K562 (cell line): ENCODE data around the gene ZNF408. TPM values are rescaled to one million over a fixed set of nuclear protein-coding genes. Genes with fewer than 3 reads are reported as not detected.

Source experiments
- BRF1 ChIP-seq: IDR thresholded peaks from 3 replicates; pipeline ENCODE4 v1.6.1; 2011; ENCODE audit warnings: borderline replicate concordance, mild to moderate bottlenecking; ENCODE audit not compliant: insufficient read length; ENCODE audit errors: extremely low read depth
- CHD4 ChIP-seq: fragments of 200-600 bp; sonication (generic); IDR thresholded peaks from 3 replicates; pipeline ENCODE4 v1.6.1; 2012; ENCODE audit warnings: low read depth, mild to moderate bottlenecking, mixed read lengths, low read length, inconsistent platforms; ENCODE audit not compliant: insufficient read depth, insufficient replicate concordance, poor library complexity, severe bottlenecking
- EP400 ChIP-seq: fragments of 450-650 bp; IDR thresholded peaks from 2 replicates; pipeline ENCODE4 v1.6.1; 2017; ENCODE audit warnings: antibody characterized with exemption, mild to moderate bottlenecking, moderate library complexity
- ESRRA ChIP-seq: fragments of 450-650 bp; IDR thresholded peaks from 2 replicates; pipeline ENCODE4 v1.6.1; 2014; ENCODE audit warnings: low read depth, mild to moderate bottlenecking, moderate library complexity, borderline replicate concordance
- ETV5 ChIP-seq: sonication (generic); formaldehyde crosslinking; IDR thresholded peaks from 2 replicates; pipeline ENCODE4 v1.4.0; 2020; ENCODE audit warnings: low read depth, mild to moderate bottlenecking, missing genetic modification reagents
- MAFF ChIP-seq: IDR thresholded peaks from 2 replicates; pipeline ENCODE4 v1.6.1; 2012; ENCODE audit warnings: low read length, improper control_type of control experiment
- MTF1 ChIP-seq: fragments of 250-450 bp; sonication (Bioruptor Pico); IDR thresholded peaks from 2 replicates; pipeline ENCODE4 v1.9.0; 2021; ENCODE audit warnings: moderate library complexity, mild to moderate bottlenecking, inconsistent platforms, borderline replicate concordance
- NFRKB ChIP-seq: fragments of 450-650 bp; IDR thresholded peaks from 2 replicates; pipeline ENCODE4 v1.6.1; 2016; ENCODE audit warnings: low read depth
- NUFIP1 ChIP-seq: fragments of 450-650 bp; IDR thresholded peaks from 2 replicates; pipeline ENCODE4 v1.6.1; 2018; ENCODE audit not compliant: partially characterized antibody
- PHF21A ChIP-seq: fragments of 450-650 bp; IDR thresholded peaks from 2 replicates; pipeline ENCODE4 v1.6.1; 2017; ENCODE audit warnings: low read depth, borderline replicate concordance
- SIN3A ChIP-seq, 2 experiments: fragments of 150-350 bp in 1 of 2; IDR thresholded peaks; 2 replicates each; pipeline ENCODE4 v1.6.1; 2011 to 2016; ENCODE audit warnings: borderline replicate concordance in 2 of 2, low read depth in 2 of 2, low read length in 2 of 2, mild to moderate bottlenecking in 2 of 2, moderate library complexity in 2 of 2; ENCODE audit not compliant: control insufficient read depth in 1 of 2
- SNIP1 ChIP-seq: fragments of 450-650 bp; IDR thresholded peaks from 2 replicates; pipeline ENCODE4 v1.7.1; 2017; ENCODE audit warnings: low read depth, mild to moderate bottlenecking
- STAG1 ChIP-seq: sonication (generic); formaldehyde crosslinking; IDR thresholded peaks from 2 replicates; pipeline ENCODE4 v1.5.0; 2020; ENCODE audit warnings: missing genetic modification reagents, borderline replicate concordance
- TFAM ChIP-seq: fragments of 250-450 bp; sonication (Bioruptor Pico); conservative IDR thresholded peaks from 2 replicates; pipeline ENCODE4 v1.5.0; 2021; ENCODE audit warnings: mild to moderate bottlenecking, moderate library complexity
- ZFP1 ChIP-seq: fragments of 450-650 bp; formaldehyde crosslinking; IDR thresholded peaks from 2 replicates; pipeline ENCODE4 v1.4.0; 2020; ENCODE audit warnings: mild to moderate bottlenecking, mixed read lengths
- ZNF239 ChIP-seq: fragments of 250-450 bp; sonication (Bioruptor Pico); IDR thresholded peaks from 2 replicates; pipeline ENCODE4 v1.4.0; 2020; ENCODE audit warnings: mild to moderate bottlenecking
- ZNF57 ChIP-seq: fragments of 450-650 bp; formaldehyde crosslinking; IDR thresholded peaks from 2 replicates; pipeline ENCODE4 v1.4.0; 2020; ENCODE audit warnings: mild to moderate bottlenecking, moderate library complexity
- polyA plus RNA-seq, 8 experiments: library from polyadenylated mRNA; depleted of rRNA in 4 of 8; stranded (reverse) in 5 of 8; unstranded in 3 of 8; fragments of >200 nt; fragmentation: Nextera tagmentation in 2 of 8; fragmentation: Illumina TruSeq in 1 of 8; extraction: Ambion mirVana in 2 of 8; extraction: Trizol in 1 of 8; gene quantifications; 2 replicates each; pipeline versions ENCODE4 v1.2.1 to v1.2.3, GENCODE V29; 2011 to 2014; ENCODE audit warnings: inconsistent platforms in 1 of 8, missing spikeins in 1 of 8
- total RNA-seq, 7 experiments: library from RNA; depleted of rRNA in 6 of 7; stranded (reverse); fragments of >200 nt in 6 of 7; fragmentation: Illumina TruSeq in 2 of 7; extraction: Trizol in 2 of 7; gene quantifications; 2 replicates each; pipeline versions ENCODE4 v1.2.1 to v1.2.3, GENCODE V29; 2011 to 2021; ENCODE audit warnings: low replicate concordance in 1 of 7
- TF ChIP-seq, protein P1 (sequence below): fragments of 250-450 bp; sonication (Bioruptor Pico); IDR thresholded peaks from 2 replicates; pipeline ENCODE4 v1.4.0; 2020
- TF ChIP-seq, protein P2 (sequence below), 3 experiments: fragments of 200-800 bp in 1 of 3; fragments of 250-450 bp in 1 of 3; fragments of 450-650 bp in 1 of 3; sonication (Bioruptor Pico) in 1 of 3; sonication (Bioruptor generic) in 1 of 3; formaldehyde crosslinking in 1 of 3; IDR thresholded peaks; 2 replicates each; pipeline versions ENCODE4 v1.6.1 to v1.8.0; 2016 to 2022; ENCODE audit warnings: mild to moderate bottlenecking in 2 of 3, missing genetic modification characterization in 2 of 3, missing compliant biosample characterization in 1 of 3, moderate library complexity in 1 of 3

ZNF408 gene
- total and polyA plus RNA-seq, 9 of the 15 experiments (the other 6 are each of a cell fraction or from before 2014, with no cell fraction given) = 0.15 to 18.4 (median 7.4) TPM

DNA sequence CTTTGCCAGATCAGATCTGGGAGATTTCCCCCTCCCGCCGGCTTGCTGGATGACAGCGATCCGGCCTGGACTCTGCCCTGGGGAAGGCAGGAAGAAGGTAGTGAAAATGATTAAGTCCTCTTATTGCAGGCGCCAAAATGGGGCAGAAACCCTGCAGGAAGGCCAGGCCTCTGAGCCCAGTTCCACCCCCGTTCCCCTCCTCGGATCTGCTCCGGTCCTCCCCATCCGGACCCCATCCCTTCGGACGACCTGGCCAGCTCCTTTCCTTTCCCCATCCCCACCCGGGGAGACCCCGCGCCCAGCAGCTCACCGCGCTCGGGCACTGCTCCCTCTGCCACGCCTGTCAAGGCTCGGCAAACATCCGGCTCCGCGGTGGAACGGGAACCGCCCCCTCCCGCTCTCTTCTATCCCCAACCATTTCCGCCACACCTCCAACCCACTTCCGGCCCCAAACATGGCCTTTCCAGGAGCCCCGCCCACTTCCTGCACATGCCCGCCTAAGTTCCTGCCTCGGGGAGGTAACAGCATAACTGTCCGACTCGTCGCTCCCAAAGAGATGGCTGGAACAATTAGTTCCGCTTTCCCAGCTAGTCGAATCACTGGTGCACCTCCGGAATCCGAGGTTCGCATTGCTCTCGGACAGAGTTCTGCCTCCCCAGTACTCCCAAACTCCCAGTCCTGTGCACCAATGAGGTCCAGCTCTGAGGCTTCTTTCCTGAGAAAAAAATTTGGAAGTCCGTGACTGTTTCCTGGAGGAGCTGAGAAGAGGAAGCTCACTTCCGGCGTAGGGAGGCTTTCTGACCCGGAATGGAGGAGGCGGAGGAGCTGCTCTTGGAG lies at the start of gene ZNF408, which contains the start of gene ARHGAP1 (continued):
- TF ChIP-seq, protein P1, sequence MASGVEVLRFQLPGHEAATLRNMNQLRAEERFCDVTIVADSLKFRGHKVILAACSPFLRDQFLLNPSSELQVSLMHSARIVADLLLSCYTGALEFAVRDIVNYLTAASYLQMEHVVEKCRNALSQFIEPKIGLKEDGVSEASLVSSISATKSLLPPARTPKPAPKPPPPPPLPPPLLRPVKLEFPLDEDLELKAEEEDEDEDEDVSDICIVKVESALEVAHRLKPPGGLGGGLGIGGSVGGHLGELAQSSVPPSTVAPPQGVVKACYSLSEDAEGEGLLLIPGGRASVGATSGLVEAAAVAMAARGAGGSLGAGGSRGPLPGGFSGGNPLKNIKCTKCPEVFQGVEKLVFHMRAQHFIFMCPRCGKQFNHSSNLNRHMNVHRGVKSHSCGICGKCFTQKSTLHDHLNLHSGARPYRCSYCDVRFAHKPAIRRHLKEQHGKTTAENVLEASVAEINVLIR (CRISPR knock-in tag) = peak; percentile 51; the same call in 1 of the 2 replicates
- TF ChIP-seq SNIP1 = 0 out of 2 replicates have a peak, but pooled peaks have one; percentile 14
- TF ChIP-seq BRF1 = no peak
- peak; percentile 65 for TF ChIP-seq NUFIP1
- TF ChIP-seq ZNF57 (CRISPR knock-in tag) = 0 out of 2 replicates have a peak, but pooled peaks have one; percentile 14
- TF ChIP-seq ESRRA = peak; percentile 68; the same call in 1 of the 2 replicates
- TF ChIP-seq ETV5 (CRISPR knock-in tag) = peak; percentile 94; the same call in 1 of the 2 replicates
- TF ChIP-seq CHD4 = no peak
- peak; percentile 66; the same call in 1 of the 2 replicates for TF ChIP-seq PHF21A
- peak; percentile 95 for TF ChIP-seq NFRKB
- peak; percentile 94 for TF ChIP-seq EP400
- no peak for TF ChIP-seq MTF1 (CRISPR knock-in tag)
- TF ChIP-seq ZFP1 (CRISPR knock-in tag) = no peak
- TF ChIP-seq MAFF = peak; percentile 28; the same call in 1 of the 2 replicates
- TF ChIP-seq ZNF239 = peak; percentile 52
- peak; percentile 84 to 97 for TF ChIP-seq SIN3A (IDR thresholded peaks at IDR 0.05; ENCODE audit: borderline replicate concordance in 2 of 2, control insufficient read depth in 1 of 2, low read depth in 2 of 2, low read length in 2 of 2)
- TF ChIP-seq STAG1 (CRISPR knock-in tag) = no peak
- TF ChIP-seq, protein P2, sequence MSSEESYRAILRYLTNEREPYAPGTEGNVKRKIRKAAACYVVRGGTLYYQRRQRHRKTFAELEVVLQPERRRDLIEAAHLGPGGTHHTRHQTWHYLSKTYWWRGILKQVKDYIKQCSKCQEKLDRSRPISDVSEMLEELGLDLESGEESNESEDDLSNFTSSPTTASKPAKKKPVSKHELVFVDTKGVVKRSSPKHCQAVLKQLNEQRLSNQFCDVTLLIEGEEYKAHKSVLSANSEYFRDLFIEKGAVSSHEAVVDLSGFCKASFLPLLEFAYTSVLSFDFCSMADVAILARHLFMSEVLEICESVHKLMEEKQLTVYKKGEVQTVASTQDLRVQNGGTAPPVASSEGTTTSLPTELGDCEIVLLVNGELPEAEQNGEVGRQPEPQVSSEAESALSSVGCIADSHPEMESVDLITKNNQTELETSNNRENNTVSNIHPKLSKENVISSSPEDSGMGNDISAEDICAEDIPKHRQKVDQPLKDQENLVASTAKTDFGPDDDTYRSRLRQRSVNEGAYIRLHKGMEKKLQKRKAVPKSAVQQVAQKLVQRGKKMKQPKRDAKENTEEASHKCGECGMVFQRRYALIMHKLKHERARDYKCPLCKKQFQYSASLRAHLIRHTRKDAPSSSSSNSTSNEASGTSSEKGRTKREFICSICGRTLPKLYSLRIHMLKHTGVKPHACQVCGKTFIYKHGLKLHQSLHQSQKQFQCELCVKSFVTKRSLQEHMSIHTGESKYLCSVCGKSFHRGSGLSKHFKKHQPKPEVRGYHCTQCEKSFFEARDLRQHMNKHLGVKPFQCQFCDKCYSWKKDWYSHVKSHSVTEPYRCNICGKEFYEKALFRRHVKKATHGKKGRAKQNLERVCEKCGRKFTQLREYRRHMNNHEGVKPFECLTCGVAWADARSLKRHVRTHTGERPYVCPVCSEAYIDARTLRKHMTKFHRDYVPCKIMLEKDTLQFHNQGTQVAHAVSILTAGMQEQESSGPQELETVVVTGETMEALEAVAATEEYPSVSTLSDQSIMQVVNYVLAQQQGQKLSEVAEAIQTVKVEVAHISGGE (CRISPR knock-in tag; IDR thresholded peaks at IDR 0.05) = peak; percentile 99 to 100 (median 99)
- TF ChIP-seq TFAM = no peak
